Neutrophil (primary cell): ENCODE data around the gene HGS.

Experiments used
- H3K27ac ChIP-seq: fragments of 200-600 bp; sonication (generic); 2 replicates; pipeline ENCODE4 v1.5.1; 2016; ENCODE audit warnings: mild to moderate bottlenecking, moderate library complexity
- H3K27me3 ChIP-seq: fragments of 200-600 bp; sonication (generic); 2 replicates; pipeline ENCODE4 v1.6.0; 2016; ENCODE audit warnings: mild to moderate bottlenecking
- H3K36me3 ChIP-seq: fragments of 200-600 bp; sonication (generic); 2 replicates; pipeline ENCODE4 v1.5.1; 2017
- H3K4me1 ChIP-seq, 2 experiments: fragments of 200-600 bp in 1 of 2; sonication (generic) in 1 of 2; 1 replicate in 1 of 2; 2 replicates in 1 of 2; pipeline versions ENCODE4 v1.5.1 to v1.6.1; 2013 to 2016; ENCODE audit warnings: low read depth in 1 of 2, low read length in 1 of 2, mild to moderate bottlenecking in 1 of 2, moderate library complexity in 1 of 2; ENCODE audit not compliant: control insufficient read depth in 1 of 2, insufficient read depth in 1 of 2
- H3K4me3 ChIP-seq, 2 experiments: fragments of 200-600 bp in 1 of 2; sonication (generic) in 1 of 2; 1 replicate in 1 of 2; 2 replicates in 1 of 2; pipeline ENCODE4 v1.5.1; 2013 to 2016; ENCODE audit warnings: low read depth in 1 of 2, low read length in 1 of 2, mild to moderate bottlenecking in 1 of 2, moderate library complexity in 1 of 2
- H3K9me3 ChIP-seq: fragments of 200-600 bp; sonication (generic); 2 replicates; pipeline ENCODE4 v1.5.1; 2016
- CTCF ChIP-seq: fragments of 200-600 bp; sonication (generic); IDR thresholded peaks from 2 replicates; pipeline ENCODE4 v1.5.1; 2016; ENCODE audit warnings: antibody characterized with exemption

Gene HGS

GRCh38 chr17:81741049-81741593 lies 57.3 kb downstream of the HGS start:
- no peak for TF ChIP-seq CTCF
- Histone ChIP-seq H3K27ac (no peak overlapping the region), H3K27me3 (peaks cover 21% of the 10 kb centered on the region), H3K4me1 (peaks cover 10 to 13% of the 10 kb centered on the region in 2 experiments), H3K36me3 (no peaks in the 10 kb centered on the region), H3K4me3 (no peak overlapping the region), H3K9me3 (no peaks in the 10 kb centered on the region)

- no peak for TF ChIP-seq CTCF
- no peaks in the 10 kb centered on the region for H3K9me3 ChIP-seq
- H3K4me1 ChIP-seq: peaks cover 7 to 11% of the 10 kb centered on the region in 2 experiments
- H3K27ac ChIP-seq: no peak overlapping the region
- H3K36me3 ChIP-seq: no peaks in the 10 kb centered on the region
- no peak overlapping the region for H3K4me3 ChIP-seq
- peaks cover 21% of the 10 kb centered on the region for H3K27me3 ChIP-seq
Observed at GRCh38 chr17:81741594-81742452, 58.0 kb downstream of the HGS start.
